Skeletal muscle satellite cell (primary cell): ENCODE measurements around the gene EIF2S2.
A peak's percentile ranks its signal among the peaks of the same experiment; 100 is the strongest.

Experiments used
- H3K27me3 ChIP-seq: 2 replicates; pipeline ENCODE4 v1.7.0; 2013; ENCODE audit warnings: low read length; ENCODE audit not compliant: control insufficient read depth, insufficient read depth
- H3K36me3 ChIP-seq: 2 replicates; pipeline ENCODE4 v1.7.0; 2013; ENCODE audit warnings: mild to moderate bottlenecking, control low read depth, low read length; ENCODE audit not compliant: insufficient read depth
- H3K4me1 ChIP-seq: 2 replicates; pipeline ENCODE4 v1.7.0; 2013; ENCODE audit warnings: low read length; ENCODE audit not compliant: control insufficient read depth, insufficient read depth
- H3K4me2 ChIP-seq: 2 replicates; pipeline ENCODE4 v1.7.0; 2013; ENCODE audit warnings: mild to moderate bottlenecking, low read length
- H3K4me3 ChIP-seq: 2 replicates; pipeline ENCODE4 v1.7.0; 2013; ENCODE audit warnings: low read length
- H3K9ac ChIP-seq: 2 replicates; pipeline ENCODE4 v1.7.0; 2013; ENCODE audit warnings: mild to moderate bottlenecking, low read depth, low read length, moderate library complexity
- H3K9me3 ChIP-seq: replicated peaks from 2 replicates; pipeline ENCODE4 v1.7.0; 2013; ENCODE audit warnings: mild to moderate bottlenecking, control low read depth, low read length

The EIF2S2 gene

GRCh38 chr20:34114809-34115208, 2.8 kb upstream of the EIF2S2 start:
- Histone ChIP-seq H3K4me2 (no peak overlapping the region), H3K9me3 (no peaks in the 10 kb centered on the region), H3K4me3 (no peak overlapping the region), H3K36me3 (no peaks in the 10 kb centered on the region), H3K4me1 (peaks cover 8% of the 10 kb centered on the region), H3K27me3 (peaks cover 14% of the 10 kb centered on the region), H3K9ac (no peak overlapping the region)

GRCh38 chr20:34112600-34113101, 608 bp upstream of the EIF2S2 start:
- H3K9me3 ChIP-seq: no peaks in the 10 kb centered on the region
- peak overlapping the region; percentile 76 for H3K9ac ChIP-seq
- H3K36me3 ChIP-seq: peaks cover 18% of the 10 kb centered on the region
- H3K4me3 ChIP-seq: peak overlapping the region; percentile 96
- peak overlapping the region; percentile 83 for H3K4me2 ChIP-seq
- H3K27me3 ChIP-seq: peaks cover 4% of the 10 kb centered on the region
- H3K4me1 ChIP-seq: peaks cover 25% of the 10 kb centered on the region

DNA sequence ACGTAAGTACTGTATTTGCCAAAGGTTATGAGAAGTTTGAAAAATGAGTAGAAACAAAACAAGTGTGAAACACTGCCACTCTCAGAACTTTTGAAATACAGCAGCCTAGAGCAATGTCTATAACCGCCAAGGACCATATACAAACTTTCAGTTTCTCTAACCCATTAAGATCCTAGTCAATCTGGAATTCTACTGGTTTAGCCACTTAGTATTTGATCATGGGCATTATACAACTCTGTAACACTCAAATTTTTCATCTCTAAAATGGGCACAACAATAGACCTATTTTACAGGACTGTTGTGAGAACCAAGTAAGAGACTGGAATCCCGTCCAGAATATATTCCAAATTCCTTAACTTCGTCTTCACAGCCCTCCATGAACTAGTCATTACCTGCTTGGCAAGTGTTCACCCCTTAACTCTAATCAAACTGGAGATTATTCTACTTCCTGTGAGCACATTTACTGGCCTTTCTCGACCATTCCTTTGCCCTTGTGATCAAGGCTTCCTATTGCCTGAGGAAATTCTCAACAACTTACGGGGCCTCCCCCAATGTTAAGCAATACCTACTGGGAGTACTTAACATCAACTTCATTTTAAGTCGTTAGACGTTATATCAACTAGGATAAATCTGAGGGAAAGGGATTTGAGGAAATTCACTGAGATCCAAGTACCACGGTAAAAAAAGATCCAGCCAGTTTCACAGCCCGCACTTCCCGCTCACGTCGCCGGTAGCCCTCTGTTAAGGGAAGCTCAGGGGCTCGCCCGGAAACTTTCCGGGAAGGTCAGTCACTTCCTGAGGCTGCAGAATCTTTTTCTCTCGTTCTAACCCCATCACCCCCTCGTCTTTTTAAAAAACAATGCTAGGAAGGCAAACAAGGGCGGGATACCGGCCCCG, 1.1 kb downstream of the EIF2S2 start:
- Histone ChIP-seq H3K4me1 (peaks cover 25% of the 10 kb centered on the region), H3K9me3 (no peaks in the 10 kb centered on the region), H3K9ac (peak overlapping the region; percentile 99), H3K36me3 (peaks cover 18% of the 10 kb centered on the region), H3K4me2 (peak overlapping the region; percentile 84), H3K4me3 (peak overlapping the region; percentile 96), H3K27me3 (no peaks in the 10 kb centered on the region)

DNA sequence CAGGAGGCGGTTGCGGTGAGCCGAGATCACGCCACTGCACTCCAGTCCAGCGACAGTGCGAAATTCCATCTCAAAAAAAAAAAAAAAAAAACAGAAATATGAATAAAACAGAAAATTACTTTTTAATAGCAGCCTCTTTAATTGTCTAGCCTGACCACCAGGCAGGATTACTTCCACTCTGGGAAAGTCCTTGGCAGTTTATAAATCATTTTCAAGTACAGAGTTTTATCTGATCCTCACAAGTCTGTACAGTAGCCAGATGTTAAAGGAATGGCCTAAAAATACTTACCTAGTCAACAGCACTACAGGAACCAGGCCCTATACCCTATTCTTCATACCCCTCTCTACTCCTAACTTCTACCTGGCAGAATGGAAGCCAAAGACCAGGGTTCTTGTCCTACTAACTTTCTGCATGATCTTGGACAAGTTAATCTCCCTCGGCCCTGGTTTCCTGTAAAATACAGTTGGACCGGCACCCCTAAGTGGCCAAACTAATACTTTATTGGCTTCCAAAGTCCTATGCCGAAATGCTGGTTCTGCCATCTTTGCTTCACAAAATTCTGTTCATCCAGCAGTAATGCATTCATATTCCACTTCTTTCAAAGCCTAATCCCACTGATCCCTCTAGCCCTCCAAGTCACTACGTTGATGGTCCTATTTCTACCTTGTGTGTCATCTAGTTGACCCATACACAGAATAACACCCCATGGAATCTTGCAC, 1.9 kb downstream of the EIF2S2 start:
- H3K27me3 ChIP-seq: no peaks in the 10 kb centered on the region
- H3K9me3 ChIP-seq: no peaks in the 10 kb centered on the region
- H3K4me2 ChIP-seq: peak overlapping the region; percentile 84
- peaks cover 24% of the 10 kb centered on the region for H3K36me3 ChIP-seq
- H3K4me3 ChIP-seq: peak overlapping the region; percentile 96
- H3K4me1 ChIP-seq: peaks cover 25% of the 10 kb centered on the region
- H3K9ac ChIP-seq: peak overlapping the region; percentile 99

- Histone ChIP-seq H3K36me3 (peaks cover 32% of the 10 kb centered on the region), H3K27me3 (no peaks in the 10 kb centered on the region), H3K4me1 (peaks cover 25% of the 10 kb centered on the region), H3K4me3 (no peak overlapping the region), H3K9ac (no peak overlapping the region), H3K9me3 (no peaks in the 10 kb centered on the region), H3K4me2 (peak overlapping the region; percentile 35)
Measured at GRCh38 chr20:34109442-34109841, 2.6 kb downstream of the EIF2S2 start.

GRCh38 chr20:34108616-34109174, 3.3 kb downstream of the EIF2S2 start:
- Histone ChIP-seq H3K27me3 (no peaks in the 10 kb centered on the region), H3K9me3 (no peaks in the 10 kb centered on the region), H3K4me3 (no peak overlapping the region), H3K4me1 (peaks cover 25% of the 10 kb centered on the region), H3K36me3 (peaks cover 39% of the 10 kb centered on the region), H3K9ac (no peak overlapping the region), H3K4me2 (peak overlapping the region; percentile 35)

- Histone ChIP-seq H3K9me3 (no peaks in the 10 kb centered on the region), H3K4me2 (no peak overlapping the region), H3K27me3 (no peaks in the 10 kb centered on the region), H3K9ac (no peak overlapping the region), H3K4me3 (no peak overlapping the region), H3K4me1 (peaks cover 25% of the 10 kb centered on the region), H3K36me3 (peaks cover 63% of the 10 kb centered on the region)
Measured at GRCh38 chr20:34105978-34106675, 5.9 kb downstream of the EIF2S2 start.

GRCh38 chr20:34104059-34104458, 8.0 kb downstream of the EIF2S2 start:
- no peak overlapping the region for H3K4me2 ChIP-seq
- H3K36me3 ChIP-seq: peaks cover 77% of the 10 kb centered on the region
- H3K4me1 ChIP-seq: peaks cover 10% of the 10 kb centered on the region
- no peak overlapping the region for H3K4me3 ChIP-seq
- no peaks in the 10 kb centered on the region for H3K9me3 ChIP-seq
- no peak overlapping the region for H3K9ac ChIP-seq
- no peaks in the 10 kb centered on the region for H3K27me3 ChIP-seq

GRCh38 chr20:34102342-34102741, 9.7 kb downstream of the EIF2S2 start:
- H3K4me2 ChIP-seq: no peak overlapping the region
- no peak overlapping the region for H3K4me3 ChIP-seq
- H3K9me3 ChIP-seq: no peaks in the 10 kb centered on the region
- H3K27me3 ChIP-seq: no peaks in the 10 kb centered on the region
- peaks cover 81% of the 10 kb centered on the region for H3K36me3 ChIP-seq
- H3K4me1 ChIP-seq: no peaks in the 10 kb centered on the region
- no peak overlapping the region for H3K9ac ChIP-seq

- H3K4me1 ChIP-seq: peaks cover 3% of the 10 kb centered on the region
- no peak overlapping the region for H3K4me3 ChIP-seq
- H3K27me3 ChIP-seq: no peaks in the 10 kb centered on the region
- H3K9me3 ChIP-seq: no peaks in the 10 kb centered on the region
- H3K9ac ChIP-seq: no peak overlapping the region
- H3K36me3 ChIP-seq: peaks cover 97% of the 10 kb centered on the region
- H3K4me2 ChIP-seq: no peak overlapping the region
Measured at GRCh38 chr20:34100576-34100975, 11.5 kb downstream of the EIF2S2 start.

GRCh38 chr20:34099675-34100074, 12.4 kb downstream of the EIF2S2 start:
- no peak overlapping the region for H3K4me2 ChIP-seq
- no peak overlapping the region for H3K4me3 ChIP-seq

More at GRCh38 chr20:34099675-34100074, 12.4 kb downstream of the EIF2S2 start:
- no peaks in the 10 kb centered on the region for H3K27me3 ChIP-seq
- H3K4me1 ChIP-seq: peaks cover 3% of the 10 kb centered on the region
- H3K9me3 ChIP-seq: no peaks in the 10 kb centered on the region
- H3K9ac ChIP-seq: no peak overlapping the region
- peaks cover 97% of the 10 kb centered on the region for H3K36me3 ChIP-seq
